Measurements from ENCODE around the gene SERPINA1. TPM values are rescaled to one million over a fixed set of nuclear protein-coding genes. Genes with fewer than 3 reads are reported as not detected.

SERPINA1 gene
- total RNA-seq, 1 donor from 2014 or later, result 0.13 TPM

GRCh38 chr14:94360945-94361565, 27.3 kb downstream of the SERPINA1 start:
- no peak for TF ChIP-seq EZH2 (IDR thresholded peaks at IDR 0.05)
- TF ChIP-seq CTCF (IDR thresholded peaks at IDR 0.05), result no peak
- no peak for TF ChIP-seq EZH2phosphoT487 (IDR thresholded peaks at IDR 0.05)
- Histone ChIP-seq H2AFZ (replicated peaks) (no peak overlapping the region), H3K4me3 (no peak overlapping the region), H3K4me1 (peaks cover 4% of the 10 kb centered on the region), H3F3A (ENCODE audit: low read depth) (no peaks in the 10 kb centered on the region), H3K79me2 (ENCODE audit: low read depth) (no peaks in the 10 kb centered on the region), H3K27me3 (no peaks in the 10 kb centered on the region), H3K36me3 (no peaks in the 10 kb centered on the region), H3K27ac (no peak overlapping the region), H3K9me3 (ENCODE audit: low read depth) (no peaks in the 10 kb centered on the region), H4K20me1 (ENCODE audit: low read depth) (no peaks in the 10 kb centered on the region), H3K4me2 (no peak overlapping the region), H3K9ac (no peak overlapping the region)
- Mint-ChIP-seq H3K36me3 (no peaks in the 10 kb centered on the region), H3K4me1 (peaks cover 3% of the 10 kb centered on the region), H3K4me3 (no peak overlapping the region), H3K27ac (no peak overlapping the region), H3K27me3 (ENCODE audit: insufficient read depth, low read depth) (peaks cover 5% of the 10 kb centered on the region), H3K9me3 (no peaks in the 10 kb centered on the region)
- no peak for DNase-seq (ENCODE audit: low spot score)

GRCh38 chr14:94357166-94357565, 31.2 kb downstream of the SERPINA1 start:
- Histone ChIP-seq H2AFZ (replicated peaks) (no peak overlapping the region), H3K27me3 (no peaks in the 10 kb centered on the region), H3K4me3 (no peak overlapping the region), H3K9me3 (ENCODE audit: low read depth) (no peaks in the 10 kb centered on the region), H3K4me1 (no peaks in the 10 kb centered on the region), H3K36me3 (no peaks in the 10 kb centered on the region), H3K79me2 (ENCODE audit: low read depth) (no peaks in the 10 kb centered on the region), H3F3A (ENCODE audit: low read depth) (no peaks in the 10 kb centered on the region), H3K9ac (no peak overlapping the region), H3K27ac (no peak overlapping the region), H3K4me2 (no peak overlapping the region), H4K20me1 (ENCODE audit: low read depth) (no peaks in the 10 kb centered on the region)
- peaks cover under 1% of the 10 kb centered on the region for H3K9me3 Mint-ChIP-seq
- H3K4me3 Mint-ChIP-seq, result no peak overlapping the region
- H3K27me3 Mint-ChIP-seq (ENCODE audit: insufficient read depth, low read depth), result peaks cover 12% of the 10 kb centered on the region
- DNase-seq (ENCODE audit: low spot score), result no peak
- H3K4me1 Mint-ChIP-seq, result no peaks in the 10 kb centered on the region
- no peak overlapping the region for H3K27ac Mint-ChIP-seq
- TF ChIP-seq CTCF (IDR thresholded peaks at IDR 0.05), result no peak
- no peak for TF ChIP-seq EZH2 (IDR thresholded peaks at IDR 0.05)
- H3K36me3 Mint-ChIP-seq, result no peaks in the 10 kb centered on the region

- H2AFZ ChIP-seq (replicated peaks), result no peak overlapping the region
- Mint-ChIP-seq H3K27me3 (ENCODE audit: insufficient read depth, low read depth) (peaks cover 12% of the 10 kb centered on the region), H3K9me3 (peaks cover 3% of the 10 kb centered on the region), H3K36me3 (no peaks in the 10 kb centered on the region), H3K4me1 (no peaks in the 10 kb centered on the region), H3K4me3 (no peak overlapping the region), H3K27ac (no peak overlapping the region)
- H3K4me3 ChIP-seq, result no peak overlapping the region
- H3K36me3 ChIP-seq, result no peaks in the 10 kb centered on the region
- no peak for DNase-seq (ENCODE audit: low spot score)
- no peaks in the 10 kb centered on the region for H3K79me2 ChIP-seq (ENCODE audit: low read depth)
- no peaks in the 10 kb centered on the region for H3K4me1 ChIP-seq
- no peak for TF ChIP-seq CTCF (IDR thresholded peaks at IDR 0.05)
- TF ChIP-seq EZH2 (IDR thresholded peaks at IDR 0.05), result no peak
- TF ChIP-seq EZH2phosphoT487 (IDR thresholded peaks at IDR 0.05), result no peak
- H4K20me1 ChIP-seq (ENCODE audit: low read depth), result no peaks in the 10 kb centered on the region
- no peak overlapping the region for H3K4me2 ChIP-seq
- no peaks in the 10 kb centered on the region for H3K27me3 ChIP-seq
- no peaks in the 10 kb centered on the region for H3K9me3 ChIP-seq (ENCODE audit: low read depth)
- no peak overlapping the region for H3K27ac ChIP-seq
- no peaks in the 10 kb centered on the region for H3F3A ChIP-seq (ENCODE audit: low read depth)
- H3K9ac ChIP-seq, result no peak overlapping the region
Observed at GRCh38 chr14:94356379-94357056, 31.9 kb downstream of the SERPINA1 start.
